Colonic mucosa (tissue), 4 donors: ENCODE measurements around the gene MTMR2. TPM values are rescaled to one million over a fixed set of nuclear protein-coding genes. Genes with fewer than 3 reads are reported as not detected.
A peak's percentile ranks its signal among the peaks of the same experiment; 100 is the strongest.

ENCODE experiments used
- DNase-seq: peaks from one replicate; pipeline ENCODE4 v3.0.0-alpha.2; 2020
- H3K27ac ChIP-seq: fragments of 200-600 bp; one replicate; pipeline ENCODE4 v1.8.0; 2021
- H3K27me3 ChIP-seq: fragments of 200-600 bp; one replicate; pipeline ENCODE4 v1.8.0; 2021
- H3K36me3 ChIP-seq: fragments of 200-600 bp; one replicate; pipeline ENCODE4 v1.8.0; 2021
- H3K4me1 ChIP-seq: fragments of 200-600 bp; one replicate; pipeline ENCODE4 v1.8.0; 2021; ENCODE audit warnings: mild to moderate bottlenecking
- H3K4me3 ChIP-seq: fragments of 200-600 bp; one replicate; pipeline ENCODE4 v1.8.0; 2021
- H3K9ac ChIP-seq, 2 donors: one replicate each; pipeline ENCODE4 v1.7.0; 2013; ENCODE audit warnings: control low read depth in 2 of 2, low read depth in 2 of 2, low read length in 2 of 2
- H3K9me3 ChIP-seq: fragments of 200-600 bp; one replicate; pipeline ENCODE4 v1.8.0; 2021
- intact Hi-C: fragments of 100-400 bp; cut with DNase I; formaldehyde crosslinking; loops from one replicate; pipeline ENCODE4 v1.14.1; 2022
- total RNA-seq, 2 donors: library from RNA; stranded (reverse); fragmentation: NEBNext Ultra II Directional in 1 of 2; extraction: Animal tissue kit (Norgen Biotek cat#: 25700) in 1 of 2; gene quantifications; one replicate each; pipeline ENCODE4 v1.2.1, GENCODE V29; 2021
- TF ChIP-seq, protein P1 (sequence below): fragments of 200-600 bp; IDR thresholded peaks from one replicate; pipeline ENCODE4 v1.8.0; 2022; ENCODE audit warnings: antibody characterized with exemption, mild to moderate bottlenecking
- donor health status: healthy.
- donor health status: DM: no; HTN: no; CAD: no.
- donor health status: DM: no; HTN: no; CAD: no.

The MTMR2 gene
- total RNA-seq, 2 donors from 2014 or later, result 29.3 to 34.3 TPM

DNA sequence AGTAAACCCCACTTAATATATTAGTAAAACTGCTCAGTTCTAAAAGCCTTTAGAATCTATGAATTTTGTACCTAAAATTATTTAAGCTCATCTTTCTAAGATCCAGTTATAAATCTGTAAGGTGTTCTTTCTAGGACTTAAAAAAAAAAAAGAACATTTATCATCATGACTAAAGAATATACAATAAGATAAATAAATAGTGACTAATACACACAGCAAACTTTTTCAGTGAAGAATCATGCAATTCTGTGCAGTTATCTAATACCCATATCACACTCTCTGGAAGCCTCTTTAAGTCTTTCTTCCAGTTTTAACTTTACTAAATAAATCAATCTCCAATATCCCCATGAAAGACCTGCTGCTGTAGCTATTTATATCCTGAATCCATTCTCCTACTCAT lies 73.8 kb downstream of the MTMR2 start:
- Histone ChIP-seq H3K4me1 (no peaks in the 10 kb centered on the region), H3K36me3 (no peaks in the 10 kb centered on the region), H3K27me3 (no peaks in the 10 kb centered on the region), H3K4me3 (no peak overlapping the region), H3K27ac (no peak overlapping the region), H3K9ac (no peak overlapping the region), H3K9me3 (no peaks in the 10 kb centered on the region)
- intact Hi-C loops, result no loop called here
- DNase-seq, result no peak
- TF ChIP-seq, protein P1, sequence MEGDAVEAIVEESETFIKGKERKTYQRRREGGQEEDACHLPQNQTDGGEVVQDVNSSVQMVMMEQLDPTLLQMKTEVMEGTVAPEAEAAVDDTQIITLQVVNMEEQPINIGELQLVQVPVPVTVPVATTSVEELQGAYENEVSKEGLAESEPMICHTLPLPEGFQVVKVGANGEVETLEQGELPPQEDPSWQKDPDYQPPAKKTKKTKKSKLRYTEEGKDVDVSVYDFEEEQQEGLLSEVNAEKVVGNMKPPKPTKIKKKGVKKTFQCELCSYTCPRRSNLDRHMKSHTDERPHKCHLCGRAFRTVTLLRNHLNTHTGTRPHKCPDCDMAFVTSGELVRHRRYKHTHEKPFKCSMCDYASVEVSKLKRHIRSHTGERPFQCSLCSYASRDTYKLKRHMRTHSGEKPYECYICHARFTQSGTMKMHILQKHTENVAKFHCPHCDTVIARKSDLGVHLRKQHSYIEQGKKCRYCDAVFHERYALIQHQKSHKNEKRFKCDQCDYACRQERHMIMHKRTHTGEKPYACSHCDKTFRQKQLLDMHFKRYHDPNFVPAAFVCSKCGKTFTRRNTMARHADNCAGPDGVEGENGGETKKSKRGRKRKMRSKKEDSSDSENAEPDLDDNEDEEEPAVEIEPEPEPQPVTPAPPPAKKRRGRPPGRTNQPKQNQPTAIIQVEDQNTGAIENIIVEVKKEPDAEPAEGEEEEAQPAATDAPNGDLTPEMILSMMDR, result no peak

DNA sequence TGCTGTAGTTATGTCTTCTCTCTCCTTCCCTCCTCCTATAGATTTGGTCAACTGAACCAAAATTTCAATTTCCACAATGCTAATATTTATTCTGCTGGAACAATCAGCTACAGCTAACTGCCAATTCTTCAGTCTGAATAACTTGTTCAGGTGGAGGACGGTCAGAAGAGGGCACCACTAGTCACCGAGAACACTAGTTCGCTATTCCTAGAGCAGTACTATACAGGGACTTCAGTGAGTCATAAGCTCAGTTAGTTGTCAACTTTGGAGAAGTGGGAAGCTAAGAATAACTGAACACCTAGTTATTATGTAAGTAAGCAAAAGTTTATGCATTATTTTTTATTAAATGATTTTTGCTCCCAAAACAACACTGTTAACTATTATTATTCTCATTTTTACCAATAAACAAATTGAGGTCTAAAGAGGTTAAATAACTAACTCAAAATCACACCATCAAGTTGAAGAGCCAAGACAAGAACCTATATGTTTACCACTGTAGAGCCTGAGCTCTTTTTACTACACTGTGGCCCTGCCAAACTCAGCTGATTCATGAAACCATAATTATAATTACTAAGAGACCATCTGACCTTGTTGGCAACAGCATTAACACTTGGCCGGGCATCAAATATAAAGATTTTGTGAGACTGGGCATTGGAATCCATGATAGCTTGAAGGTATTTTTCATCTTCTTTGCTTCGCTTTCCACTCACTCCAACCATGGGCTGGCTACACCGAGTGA lies 74.7 kb downstream of the MTMR2 start:
- H3K27ac ChIP-seq, result no peak overlapping the region
- no peaks in the 10 kb centered on the region for H3K9me3 ChIP-seq
- intact Hi-C loops, result loop anchor here (10.0 kb wide), 2 partner anchors 506 to 546 kb away; partner anchors contain the start of gene JRKL
- TF ChIP-seq, protein P1, result peak; percentile 33
- H3K4me3 ChIP-seq, result no peak overlapping the region
- H3K9ac ChIP-seq, result no peak overlapping the region
- DNase-seq, result peak; percentile 49
- no peaks in the 10 kb centered on the region for H3K27me3 ChIP-seq
- H3K36me3 ChIP-seq, result no peaks in the 10 kb centered on the region
- H3K4me1 ChIP-seq, result no peaks in the 10 kb centered on the region

DNA sequence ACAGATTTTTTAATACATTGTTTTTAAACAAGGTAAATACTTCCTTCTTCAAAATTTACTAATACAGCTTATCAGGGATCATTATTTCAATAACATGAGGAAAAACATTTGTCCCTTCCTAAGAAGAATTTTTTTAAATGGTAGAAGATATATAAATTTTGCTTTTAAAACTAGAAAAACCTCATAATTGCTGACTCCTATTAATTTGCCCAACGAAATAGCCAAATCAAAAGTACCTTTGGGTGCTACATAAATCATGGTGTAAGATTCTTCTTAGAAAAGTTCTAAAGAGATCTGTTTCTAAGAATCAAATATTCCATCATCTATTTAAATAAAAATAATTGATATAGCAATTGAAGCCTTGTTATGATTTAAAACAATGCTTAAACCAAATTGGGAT lies 78.7 kb downstream of the MTMR2 start:
- no peak overlapping the region for H3K9ac ChIP-seq
- H3K27me3 ChIP-seq, result no peaks in the 10 kb centered on the region
- no peaks in the 10 kb centered on the region for H3K36me3 ChIP-seq
- intact Hi-C loops, result loop anchor here (10.0 kb wide), 2 partner anchors 510 to 550 kb away; partner anchors contain the start of gene JRKL
- H3K9me3 ChIP-seq, result no peaks in the 10 kb centered on the region
- H3K4me3 ChIP-seq, result no peak overlapping the region
- TF ChIP-seq, protein P1, result no peak
- no peaks in the 10 kb centered on the region for H3K4me1 ChIP-seq
- no peak for DNase-seq
- H3K27ac ChIP-seq, result no peak overlapping the region

DNA sequence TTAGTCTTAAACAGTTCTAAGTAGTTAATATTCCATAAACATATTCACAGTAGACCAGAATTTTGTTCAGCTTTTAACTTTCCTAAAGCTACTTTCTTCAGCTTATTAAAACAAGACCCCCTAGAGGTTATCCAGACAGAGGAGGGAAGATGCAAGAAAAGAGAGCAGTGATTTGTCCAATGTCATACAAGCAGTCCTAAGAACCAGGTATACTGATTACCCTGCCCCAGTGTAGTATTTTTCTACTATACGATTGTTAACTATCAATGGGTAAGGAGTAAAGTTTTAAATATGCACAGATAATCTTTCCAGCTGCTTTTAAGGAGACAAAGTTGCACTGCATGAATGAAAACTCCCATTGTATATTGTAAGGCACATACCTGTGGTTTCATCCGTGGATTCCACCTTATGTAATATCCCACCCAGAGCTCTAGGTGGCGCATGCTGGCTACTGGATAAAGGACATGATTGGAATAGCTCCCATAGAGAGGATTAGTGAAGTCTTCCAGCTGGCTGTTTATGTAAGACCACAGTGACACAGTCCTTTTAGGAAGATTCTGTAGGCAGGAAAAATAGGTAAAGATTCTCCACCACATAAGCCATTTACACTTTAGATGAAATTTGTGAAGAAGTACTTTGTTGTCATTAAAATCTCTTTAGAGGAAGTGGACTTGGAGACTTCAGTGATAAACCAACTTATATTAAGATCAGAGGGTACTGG lies 88.0 kb downstream of the MTMR2 start:
- no peak overlapping the region for H3K27ac ChIP-seq
- intact Hi-C loops, result no loop called here
- H3K27me3 ChIP-seq, result no peaks in the 10 kb centered on the region
- no peak overlapping the region for H3K4me3 ChIP-seq
- peak; percentile 72 for DNase-seq
- no peak overlapping the region for H3K9ac ChIP-seq
- TF ChIP-seq, protein P1, result peak; percentile 91
- H3K9me3 ChIP-seq, result no peaks in the 10 kb centered on the region
- no peaks in the 10 kb centered on the region for H3K4me1 ChIP-seq
- no peaks in the 10 kb centered on the region for H3K36me3 ChIP-seq

DNA sequence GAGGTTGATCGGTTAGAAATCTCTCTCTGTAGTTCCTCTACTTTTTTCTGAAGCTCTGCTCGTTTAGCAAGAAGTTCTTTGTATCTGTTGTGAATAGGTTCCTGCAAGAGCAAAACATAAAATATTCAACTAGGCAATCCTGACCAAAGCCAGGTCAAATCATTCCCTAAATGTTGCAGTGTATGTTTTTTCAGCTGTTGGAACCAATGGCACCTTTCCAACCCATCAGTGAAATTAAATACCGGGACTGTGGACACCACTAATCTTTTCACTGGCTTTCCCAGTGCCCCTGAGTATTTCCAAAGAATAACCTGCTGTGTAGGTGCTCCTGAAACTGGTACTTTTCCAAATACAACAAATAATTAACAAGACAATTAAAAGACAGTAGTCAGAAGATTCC lies 88.6 kb downstream of the MTMR2 start:
- H3K4me1 ChIP-seq, result no peaks in the 10 kb centered on the region
- DNase-seq, result no peak
- no peaks in the 10 kb centered on the region for H3K36me3 ChIP-seq
- TF ChIP-seq, protein P1, result no peak
- H3K4me3 ChIP-seq, result no peak overlapping the region
- intact Hi-C loops, result no loop called here
- H3K27me3 ChIP-seq, result no peaks in the 10 kb centered on the region
- H3K9me3 ChIP-seq, result no peaks in the 10 kb centered on the region
- no peak overlapping the region for H3K9ac ChIP-seq
- H3K27ac ChIP-seq, result no peak overlapping the region
